Hepatocyte (in vitro differentiated cells): Measurements from ENCODE around the gene NPBWR2. TPM values are rescaled to one million over a fixed set of nuclear protein-coding genes. Genes with fewer than 3 reads are reported as not detected.

Source experiments
- DNase-seq: peaks from one replicate; pipeline ENCODE4 v3.0.0-alpha.2; 2016; ENCODE audit warnings: low spot score
- H2AFZ ChIP-seq: fragments of 200-600 bp; sonication (generic); 2 replicates; pipeline ENCODE4 v1.6.0; 2016; ENCODE audit warnings: antibody characterized with exemption, mild to moderate bottlenecking
- H3K27ac ChIP-seq: fragments of 200-600 bp; sonication (generic); 2 replicates; pipeline ENCODE4 v1.5.1; 2016; ENCODE audit warnings: mild to moderate bottlenecking
- H3K27me3 ChIP-seq: fragments of 200-600 bp; sonication (generic); 2 replicates; pipeline ENCODE4 v1.6.1; 2016
- H3K36me3 ChIP-seq: fragments of 200-600 bp; sonication (generic); replicated peaks from 2 replicates; pipeline ENCODE4 v1.5.1; 2016; ENCODE audit warnings: low read depth; ENCODE audit not compliant: insufficient read depth
- H3K4me1 ChIP-seq: fragments of 200-600 bp; sonication (generic); 2 replicates; pipeline ENCODE4 v1.5.1; 2016; ENCODE audit warnings: mild to moderate bottlenecking, moderate library complexity; ENCODE audit not compliant: insufficient read depth
- H3K4me2 ChIP-seq: fragments of 200-600 bp; sonication (generic); 2 replicates; pipeline ENCODE4 v1.6.0; 2016
- H3K4me3 ChIP-seq: fragments of 200-600 bp; sonication (generic); 2 replicates; pipeline ENCODE4 v1.5.1; 2016; ENCODE audit warnings: mild to moderate bottlenecking
- H3K79me2 ChIP-seq: fragments of 200-600 bp; sonication (generic); 2 replicates; pipeline ENCODE4 v1.6.0; 2017; ENCODE audit warnings: mild to moderate bottlenecking
- H3K9me2 ChIP-seq: fragments of 200-600 bp; sonication (generic); replicated peaks from 2 replicates; pipeline ENCODE4 v1.6.0; 2017; ENCODE audit warnings: mild to moderate bottlenecking; ENCODE audit not compliant: insufficient read depth
- H3K9me3 ChIP-seq: fragments of 200-600 bp; sonication (generic); 2 replicates; pipeline ENCODE4 v1.5.1; 2016; ENCODE audit warnings: low read depth, mild to moderate bottlenecking
- H4K20me1 ChIP-seq: fragments of 200-600 bp; sonication (generic); 2 replicates; pipeline ENCODE4 v1.6.0; 2016; ENCODE audit warnings: mild to moderate bottlenecking; ENCODE audit not compliant: insufficient read depth, poor library complexity, severe bottlenecking
- CTCF ChIP-seq: fragments of 200-600 bp; sonication (generic); IDR thresholded peaks from 2 replicates; pipeline ENCODE4 v1.5.1; 2016; ENCODE audit warnings: antibody characterized with exemption, mild to moderate bottlenecking; ENCODE audit not compliant: poor library complexity
- EZH2 ChIP-seq: fragments of 200-600 bp; sonication (generic); IDR thresholded peaks from 2 replicates; pipeline ENCODE4 v1.6.1; 2016; ENCODE audit warnings: antibody characterized with exemption, mild to moderate bottlenecking, borderline replicate concordance
- EZH2phosphoT487 ChIP-seq: fragments of 200-600 bp; sonication (generic); IDR thresholded peaks from one replicate; pipeline ENCODE4 v1.6.1; 2018; ENCODE audit warnings: antibody characterized with exemption, mild to moderate bottlenecking, low read depth, moderate library complexity; ENCODE audit not compliant: unreplicated experiment, severe bottlenecking
- WGBS: methylation state at CpG from one replicate; pipeline ENCODE4 v1.1.6; 2016; ENCODE audit warnings: low lambda C conversion rate; ENCODE audit errors: missing lambda C conversion rate; 5-methylcytosine and 5-hydroxymethylcytosine counted together
- polyA plus RNA-seq: library from polyadenylated mRNA; unstranded; fragments of >200 nt; fragmentation: Nextera tagmentation; extraction: Ambion mirVana; gene quantifications from 2 replicates; pipeline ENCODE4 v1.2.1, GENCODE V29; 2016
- total RNA-seq: library from RNA; depleted of rRNA; stranded (reverse); fragments of >200 nt; gene quantifications from 2 replicates; pipeline ENCODE4 v1.2.3, GENCODE V29; 2014

The NPBWR2 gene, protein sequence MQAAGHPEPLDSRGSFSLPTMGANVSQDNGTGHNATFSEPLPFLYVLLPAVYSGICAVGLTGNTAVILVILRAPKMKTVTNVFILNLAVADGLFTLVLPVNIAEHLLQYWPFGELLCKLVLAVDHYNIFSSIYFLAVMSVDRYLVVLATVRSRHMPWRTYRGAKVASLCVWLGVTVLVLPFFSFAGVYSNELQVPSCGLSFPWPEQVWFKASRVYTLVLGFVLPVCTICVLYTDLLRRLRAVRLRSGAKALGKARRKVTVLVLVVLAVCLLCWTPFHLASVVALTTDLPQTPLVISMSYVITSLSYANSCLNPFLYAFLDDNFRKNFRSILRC
- total RNA-seq (not detected in 2 replicates), polyA plus RNA-seq (not detected in 2 replicates)

DNA sequence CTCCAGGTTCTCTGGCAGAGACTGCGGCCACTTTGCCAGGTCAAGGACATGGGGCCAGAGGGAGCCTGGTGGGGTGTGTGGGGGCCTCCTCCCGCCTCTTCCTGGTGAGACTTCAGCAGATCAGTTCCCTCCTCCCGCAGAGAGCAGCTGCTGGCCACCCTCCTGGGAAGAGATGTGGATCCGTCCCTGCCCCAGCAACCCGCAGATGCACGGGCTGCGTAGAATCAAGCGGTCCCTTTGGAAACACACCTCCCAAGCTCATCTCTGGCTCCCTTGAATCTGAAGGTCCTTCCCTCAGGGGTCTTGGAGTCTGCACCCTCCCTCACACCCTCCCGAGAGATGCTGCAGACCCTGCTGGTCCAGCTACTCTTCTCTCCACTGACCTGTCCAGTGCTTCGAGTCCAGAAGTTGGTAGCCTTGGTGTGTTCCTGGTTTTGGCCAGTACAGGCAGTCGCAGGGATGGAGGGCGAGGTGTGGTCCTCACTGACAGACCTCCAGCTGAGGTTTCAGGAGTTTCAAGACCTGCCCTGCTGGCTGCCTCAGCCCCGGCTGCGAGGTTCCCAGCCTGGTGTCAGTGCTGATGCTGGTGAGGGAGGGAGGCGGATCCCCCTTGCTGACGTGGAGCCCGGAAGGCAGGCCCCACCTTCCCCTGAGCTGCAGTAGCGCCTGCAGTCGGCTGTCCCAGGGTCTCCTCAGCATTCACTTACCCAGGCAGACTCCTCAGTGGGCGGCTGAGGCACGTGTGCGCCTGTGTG lies at the start of gene NPBWR2:
TSS of gene NPBWR2 (minus strand) at position 585 of the 755 bp plus-strand sequence. CDS start 734 bp downstream, outside the sequence.
- Histone ChIP-seq H3K4me3 (no peak within 1 kb of the TSS), H3K9me2 (no peaks in the 10 kb centered on the region), H2AFZ (no peak within 1 kb of the TSS), H3K4me1 (peaks cover 4% of the 10 kb centered on the region), H3K36me3 (no peaks in the 10 kb centered on the region), H3K4me2 (no peak within 1 kb of the TSS), H4K20me1 (no peaks in the 10 kb centered on the region), H3K27ac (no peak within 1 kb of the TSS), H3K27me3 (peaks cover 14% of the 10 kb centered on the region), H3K79me2 (no peaks in the 10 kb centered on the region), H3K9me3 (no peaks in the 10 kb centered on the region)
- TF ChIP-seq EZH2 (no peak), CTCF (no peak), EZH2phosphoT487 (no peak)
- no peak for DNase-seq
- 73% methylated on average over 22 of the region's 22 CpGs for WGBS

DNA sequence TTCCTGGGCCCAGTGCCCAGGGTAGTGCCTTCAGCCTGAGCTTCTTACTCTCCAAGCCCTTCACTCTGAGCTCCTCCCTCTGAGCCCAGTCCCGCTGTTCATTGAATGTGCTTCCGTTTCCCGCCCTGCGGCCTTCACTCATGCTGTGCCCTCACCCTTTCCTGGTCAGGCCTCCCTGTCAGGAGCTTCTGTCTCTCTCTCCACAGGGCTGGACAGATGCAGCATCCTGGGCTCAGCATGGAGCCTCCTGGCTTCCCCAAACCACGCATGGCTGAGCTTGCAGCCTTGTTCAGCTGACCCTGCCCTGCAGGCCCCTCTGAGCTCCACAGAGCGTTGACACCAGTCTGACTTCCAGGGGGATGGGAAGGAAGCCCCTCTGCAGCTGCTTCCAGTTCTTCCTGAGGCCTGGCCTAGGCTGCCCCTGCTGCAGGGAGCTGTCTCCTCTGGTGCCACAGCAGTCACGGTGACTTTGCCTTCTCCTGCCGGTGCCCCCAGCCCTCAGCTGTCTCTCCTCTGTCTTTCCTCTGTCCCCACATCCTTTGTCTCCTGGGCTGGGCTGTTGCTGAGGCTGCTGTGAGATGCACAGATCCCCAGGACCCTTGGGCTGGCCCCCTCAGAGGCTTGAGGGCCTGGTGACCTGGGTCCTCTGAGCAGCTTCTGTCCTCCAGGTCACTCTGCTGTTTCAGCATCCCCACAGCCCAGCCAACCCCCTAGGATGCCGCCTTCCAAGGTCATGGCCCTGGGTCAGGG lies 48.9 kb upstream of the NPBWR2 start:
- H3K9me3 ChIP-seq: no peaks in the 10 kb centered on the region
- no peak overlapping the region for H3K4me2 ChIP-seq
- H3K36me3 ChIP-seq: no peaks in the 10 kb centered on the region
- 83% methylated on average over 9 of the region's 9 CpGs for WGBS
- no peak overlapping the region for H3K4me3 ChIP-seq
- no peaks in the 10 kb centered on the region for H3K9me2 ChIP-seq
- H3K4me1 ChIP-seq: no peaks in the 10 kb centered on the region
- H4K20me1 ChIP-seq: no peaks in the 10 kb centered on the region
- no peaks in the 10 kb centered on the region for H3K79me2 ChIP-seq
- TF ChIP-seq EZH2phosphoT487: no peak
- TF ChIP-seq CTCF: no peak
- no peak for TF ChIP-seq EZH2
- no peak for DNase-seq
- peaks cover 21% of the 10 kb centered on the region for H3K27me3 ChIP-seq
- no peak overlapping the region for H2AFZ ChIP-seq
- no peak overlapping the region for H3K27ac ChIP-seq

- Histone ChIP-seq H4K20me1 (no peaks in the 10 kb centered on the region), H3K4me2 (no peak overlapping the region), H3K27ac (no peak overlapping the region), H3K36me3 (no peaks in the 10 kb centered on the region), H3K4me3 (no peak overlapping the region), H3K9me3 (no peaks in the 10 kb centered on the region), H3K9me2 (no peaks in the 10 kb centered on the region), H3K27me3 (peaks cover 12% of the 10 kb centered on the region), H3K4me1 (no peaks in the 10 kb centered on the region), H3K79me2 (no peaks in the 10 kb centered on the region), H2AFZ (no peak overlapping the region)
- TF ChIP-seq CTCF (no peak), EZH2phosphoT487 (no peak), EZH2 (no peak)
- no peak for DNase-seq
- WGBS: 78% methylated on average over 19 of the region's 22 CpGs
These were observed 48.1 kb upstream of the NPBWR2 start for GRCh38 chr20:64155258-64156135.
